Uterus (tissue), 4 donors: ENCODE results near the gene RPF1. TPM values are rescaled to one million over a fixed set of nuclear protein-coding genes. Genes with fewer than 3 reads are reported as not detected.

Source experiments
- DNase-seq, 2 donors: peaks; one replicate each; pipeline ENCODE4 v3.0.0-alpha.2; 2019 to 2020
- H3K27ac ChIP-seq, 2 donors: fragments of 200-600 bp; sonication (generic); 1 replicate in 1 of 2; 2 replicates in 1 of 2; pipeline ENCODE4 v1.5.1; 2016 to 2018
- H3K27me3 ChIP-seq, 2 donors: fragments of 200-600 bp; sonication (generic); one replicate each; pipeline ENCODE4 v1.5.1; 2018 to 2019; ENCODE audit warnings: control low read depth in 1 of 2
- H3K36me3 ChIP-seq, 2 donors: fragments of 200-600 bp; sonication (generic); one replicate each; pipeline ENCODE4 v1.5.1; 2019; ENCODE audit warnings: control low read depth in 1 of 2
- H3K4me1 ChIP-seq, 2 donors: fragments of 200-600 bp; sonication (generic); one replicate each; pipeline ENCODE4 v1.5.1; 2018 to 2019; ENCODE audit warnings: control low read depth in 1 of 2
- H3K4me3 ChIP-seq, 2 donors: fragments of 200-600 bp; sonication (generic); 1 replicate in 1 of 2; 2 replicates in 1 of 2; pipeline ENCODE4 v1.5.1; 2018 to 2019; ENCODE audit warnings: mild to moderate bottlenecking in 1 of 2
- H3K9me3 ChIP-seq, 2 donors: fragments of 200-600 bp; sonication (generic); one replicate each; pipeline ENCODE4 v1.5.1; 2019; ENCODE audit warnings: control low read depth in 1 of 2
- POLR2A ChIP-seq, 2 donors: fragments of 450-650 bp; IDR thresholded peaks; one replicate each; pipeline ENCODE4 v1.6.1; 2016; ENCODE audit warnings: antibody characterized with exemption in 2 of 2, mild to moderate bottlenecking in 1 of 2, moderate library complexity in 1 of 2
- intact Hi-C: fragments of 100-400 bp; cut with DNase I; formaldehyde crosslinking; loops from one replicate; pipeline ENCODE4 v1.15.1; 2023; ENCODE audit warnings: low total_unique reads
- total RNA-seq, 4 donors: library from RNA; depleted of rRNA in 3 of 4; stranded (reverse); fragments of >200 nt in 3 of 4; gene quantifications; one replicate each; pipeline versions ENCODE4 v1.1.0 to v1.2.4, GENCODE V29; 2014 to 2023
- TF ChIP-seq, protein P1 (sequence below), 4 experiments: fragments of 200-600 bp in 2 of 4; fragments of 450-650 bp in 2 of 4; sonication (generic) in 2 of 4; IDR thresholded peaks; one replicate each; pipeline ENCODE4 v1.5.1; 2016 to 2019; ENCODE audit warnings: antibody characterized with exemption in 4 of 4, mild to moderate bottlenecking in 2 of 4, moderate library complexity in 1 of 4
- donor health status: DM: yes; HTN: yes; CAD: no.

RPF1 gene
- total RNA-seq, 4 donors from 2014 or later = 27.8 to 72.9 (median 46.7) TPM

DNA sequence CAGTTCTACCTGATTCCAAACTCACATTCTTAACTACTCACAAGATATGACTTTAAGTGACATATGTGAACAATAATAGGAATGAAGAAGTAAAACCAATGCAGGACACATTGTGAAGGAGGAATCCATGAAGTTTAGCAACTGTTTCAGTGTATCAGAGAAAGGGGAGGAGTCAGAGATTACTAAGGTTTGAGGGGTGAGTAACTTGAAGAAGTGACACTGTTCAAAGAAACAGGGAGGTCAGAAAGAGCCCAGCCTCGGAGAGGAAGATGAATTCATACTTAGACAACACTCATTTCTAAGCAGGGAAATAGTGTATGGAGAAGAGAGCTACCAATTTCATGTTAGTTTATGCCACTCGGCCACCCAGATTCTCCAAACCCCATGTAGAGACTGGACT lies 28.2 kb upstream of the RPF1 start:
- intact Hi-C loops = no loop called here
- Histone ChIP-seq H3K27ac (no peak overlapping the region), H3K27me3 (no peaks in the 10 kb centered on the region), H3K4me3 (no peak overlapping the region), H3K4me1 (no peaks in the 10 kb centered on the region), H3K36me3 (no peaks in the 10 kb centered on the region), H3K9me3 (no peaks in the 10 kb centered on the region)
- no peak for TF ChIP-seq POLR2A (IDR thresholded peaks at IDR 0.05)
- TF ChIP-seq, protein P1, sequence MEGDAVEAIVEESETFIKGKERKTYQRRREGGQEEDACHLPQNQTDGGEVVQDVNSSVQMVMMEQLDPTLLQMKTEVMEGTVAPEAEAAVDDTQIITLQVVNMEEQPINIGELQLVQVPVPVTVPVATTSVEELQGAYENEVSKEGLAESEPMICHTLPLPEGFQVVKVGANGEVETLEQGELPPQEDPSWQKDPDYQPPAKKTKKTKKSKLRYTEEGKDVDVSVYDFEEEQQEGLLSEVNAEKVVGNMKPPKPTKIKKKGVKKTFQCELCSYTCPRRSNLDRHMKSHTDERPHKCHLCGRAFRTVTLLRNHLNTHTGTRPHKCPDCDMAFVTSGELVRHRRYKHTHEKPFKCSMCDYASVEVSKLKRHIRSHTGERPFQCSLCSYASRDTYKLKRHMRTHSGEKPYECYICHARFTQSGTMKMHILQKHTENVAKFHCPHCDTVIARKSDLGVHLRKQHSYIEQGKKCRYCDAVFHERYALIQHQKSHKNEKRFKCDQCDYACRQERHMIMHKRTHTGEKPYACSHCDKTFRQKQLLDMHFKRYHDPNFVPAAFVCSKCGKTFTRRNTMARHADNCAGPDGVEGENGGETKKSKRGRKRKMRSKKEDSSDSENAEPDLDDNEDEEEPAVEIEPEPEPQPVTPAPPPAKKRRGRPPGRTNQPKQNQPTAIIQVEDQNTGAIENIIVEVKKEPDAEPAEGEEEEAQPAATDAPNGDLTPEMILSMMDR (IDR thresholded peaks at IDR 0.05) = no peak
- no peak for DNase-seq

DNA sequence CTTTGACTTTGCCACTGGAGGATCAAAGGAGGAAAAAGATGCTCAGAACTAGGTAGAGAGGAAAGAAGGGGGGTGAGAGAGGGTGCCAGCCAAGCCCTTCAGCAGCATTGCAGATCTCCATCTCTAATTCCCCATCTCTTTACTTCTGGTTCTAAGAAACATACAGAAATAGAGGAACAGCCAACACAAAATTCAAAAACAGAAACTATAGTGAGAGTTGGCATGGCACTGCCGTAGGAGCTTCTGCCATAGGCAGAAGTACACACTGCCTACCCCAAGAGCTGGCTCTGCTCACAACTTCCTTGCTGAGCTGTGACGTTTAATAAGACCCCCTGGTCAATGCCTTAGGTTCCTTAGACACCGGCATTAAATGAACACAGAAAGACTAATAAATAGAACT lies 26.6 kb upstream of the RPF1 start:
- H3K27me3 ChIP-seq = no peaks in the 10 kb centered on the region
- no peaks in the 10 kb centered on the region for H3K36me3 ChIP-seq
- TF ChIP-seq, protein P1 (IDR thresholded peaks at IDR 0.05) = no peak
- intact Hi-C loops = no loop called here
- no peaks in the 10 kb centered on the region for H3K9me3 ChIP-seq
- no peak overlapping the region for H3K27ac ChIP-seq
- no peak for DNase-seq
- no peaks in the 10 kb centered on the region for H3K4me1 ChIP-seq
- no peak overlapping the region for H3K4me3 ChIP-seq

DNA sequence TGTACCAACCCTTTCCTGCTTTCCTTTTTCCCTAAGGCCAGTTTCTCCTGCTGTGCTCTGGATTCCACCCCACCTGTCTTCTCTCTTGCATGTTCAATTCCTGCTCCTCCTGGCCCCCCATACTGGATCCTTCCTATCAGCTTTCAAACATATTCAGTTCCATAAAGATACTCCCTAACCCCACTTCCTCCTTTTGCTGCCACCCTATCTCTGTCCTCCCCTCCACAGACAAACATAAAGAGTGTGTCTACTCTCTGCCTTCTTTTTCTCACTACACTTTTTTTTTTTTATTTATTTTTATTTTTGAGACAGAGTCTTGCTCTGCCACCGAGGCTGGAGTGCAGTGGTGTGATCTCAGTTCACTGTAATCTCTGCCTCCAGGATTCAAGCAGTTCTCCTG lies 16.9 kb upstream of the RPF1 start:
- H3K9me3 ChIP-seq = no peaks in the 10 kb centered on the region
- H3K4me1 ChIP-seq = no peaks in the 10 kb centered on the region
- no peak overlapping the region for H3K27ac ChIP-seq
- H3K4me3 ChIP-seq = no peak overlapping the region
- intact Hi-C loops = no loop called here
- TF ChIP-seq, protein P1 (IDR thresholded peaks at IDR 0.05) = no peak
- no peak for TF ChIP-seq POLR2A (IDR thresholded peaks at IDR 0.05)
- H3K36me3 ChIP-seq = no peaks in the 10 kb centered on the region
- no peaks in the 10 kb centered on the region for H3K27me3 ChIP-seq
- no peak for DNase-seq

DNA sequence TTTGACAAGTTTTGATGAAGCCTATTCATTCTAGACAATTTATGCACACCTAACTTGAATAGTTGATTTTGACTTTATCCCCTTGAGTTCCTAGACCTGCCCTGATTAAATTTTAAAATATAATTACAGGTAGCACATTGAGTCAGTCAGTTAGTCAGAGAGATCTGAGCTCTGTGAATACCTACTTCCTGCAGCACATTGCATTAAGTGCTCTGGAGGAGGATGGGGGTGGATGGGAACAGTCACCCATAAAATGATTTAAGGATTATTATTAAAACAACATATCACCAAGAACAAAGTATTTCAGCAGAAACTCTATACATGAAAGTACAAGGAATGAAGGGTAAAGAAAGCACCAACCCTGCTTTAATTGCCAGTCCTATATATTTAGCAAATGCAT lies 11.8 kb upstream of the RPF1 start:
- intact Hi-C loops = no loop called here
- peaks cover 0 to 5% of the 10 kb centered on the region in 2 donors for H3K27me3 ChIP-seq
- H3K4me1 ChIP-seq = no peaks in the 10 kb centered on the region
- TF ChIP-seq POLR2A (IDR thresholded peaks at IDR 0.05) = no peak
- TF ChIP-seq, protein P1 (IDR thresholded peaks at IDR 0.05) = no peak
- DNase-seq = no peak
- no peaks in the 10 kb centered on the region for H3K9me3 ChIP-seq
- no peak overlapping the region for H3K27ac ChIP-seq
- H3K4me3 ChIP-seq = no peak overlapping the region
- H3K36me3 ChIP-seq = no peaks in the 10 kb centered on the region

DNA sequence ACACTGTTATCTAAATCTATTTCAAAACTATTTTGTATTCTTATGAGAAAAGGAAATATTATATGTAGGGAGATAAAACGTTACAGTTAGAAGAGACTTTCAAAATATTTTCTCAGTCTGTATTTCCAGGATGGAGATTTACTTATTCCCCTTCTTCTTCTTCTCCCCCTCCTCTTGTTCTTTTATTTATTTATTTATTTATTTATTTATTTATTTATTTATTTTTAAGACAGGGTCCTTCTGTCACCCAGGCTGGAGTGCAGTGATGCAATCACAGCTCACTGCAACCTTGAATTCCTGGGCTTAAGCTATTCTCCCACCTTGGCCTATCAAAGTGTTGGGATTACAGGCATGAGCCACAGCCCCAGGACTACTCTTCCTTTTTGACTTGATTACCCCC lies 2.8 kb upstream of the RPF1 start:
- peaks cover 4 to 7% of the 10 kb centered on the region in 2 donors for H3K27me3 ChIP-seq
- TF ChIP-seq POLR2A (IDR thresholded peaks at IDR 0.05) = no peak
- TF ChIP-seq, protein P1 (IDR thresholded peaks at IDR 0.05) = no peak
- no peaks in the 10 kb centered on the region for H3K9me3 ChIP-seq
- H3K4me1 ChIP-seq = no peaks in the 10 kb centered on the region
- H3K27ac ChIP-seq = no peak overlapping the region
- no peak overlapping the region for H3K4me3 ChIP-seq
- intact Hi-C loops = no loop called here
- DNase-seq = no peak
- H3K36me3 ChIP-seq = no peaks in the 10 kb centered on the region
